ENCODE results near the gene SORCS2.

- TF ChIP-seq, protein P1, sequence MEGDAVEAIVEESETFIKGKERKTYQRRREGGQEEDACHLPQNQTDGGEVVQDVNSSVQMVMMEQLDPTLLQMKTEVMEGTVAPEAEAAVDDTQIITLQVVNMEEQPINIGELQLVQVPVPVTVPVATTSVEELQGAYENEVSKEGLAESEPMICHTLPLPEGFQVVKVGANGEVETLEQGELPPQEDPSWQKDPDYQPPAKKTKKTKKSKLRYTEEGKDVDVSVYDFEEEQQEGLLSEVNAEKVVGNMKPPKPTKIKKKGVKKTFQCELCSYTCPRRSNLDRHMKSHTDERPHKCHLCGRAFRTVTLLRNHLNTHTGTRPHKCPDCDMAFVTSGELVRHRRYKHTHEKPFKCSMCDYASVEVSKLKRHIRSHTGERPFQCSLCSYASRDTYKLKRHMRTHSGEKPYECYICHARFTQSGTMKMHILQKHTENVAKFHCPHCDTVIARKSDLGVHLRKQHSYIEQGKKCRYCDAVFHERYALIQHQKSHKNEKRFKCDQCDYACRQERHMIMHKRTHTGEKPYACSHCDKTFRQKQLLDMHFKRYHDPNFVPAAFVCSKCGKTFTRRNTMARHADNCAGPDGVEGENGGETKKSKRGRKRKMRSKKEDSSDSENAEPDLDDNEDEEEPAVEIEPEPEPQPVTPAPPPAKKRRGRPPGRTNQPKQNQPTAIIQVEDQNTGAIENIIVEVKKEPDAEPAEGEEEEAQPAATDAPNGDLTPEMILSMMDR (IDR thresholded peaks at IDR 0.05; ENCODE audit: control extremely low read depth in 1 of 3, insufficient read depth in 1 of 3, low read depth in 1 of 3, low read length in 3 of 3), result no peak
- TF ChIP-seq, protein P2, sequence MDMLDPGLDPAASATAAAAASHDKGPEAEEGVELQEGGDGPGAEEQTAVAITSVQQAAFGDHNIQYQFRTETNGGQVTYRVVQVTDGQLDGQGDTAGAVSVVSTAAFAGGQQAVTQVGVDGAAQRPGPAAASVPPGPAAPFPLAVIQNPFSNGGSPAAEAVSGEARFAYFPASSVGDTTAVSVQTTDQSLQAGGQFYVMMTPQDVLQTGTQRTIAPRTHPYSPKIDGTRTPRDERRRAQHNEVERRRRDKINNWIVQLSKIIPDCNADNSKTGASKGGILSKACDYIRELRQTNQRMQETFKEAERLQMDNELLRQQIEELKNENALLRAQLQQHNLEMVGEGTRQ (IDR thresholded peaks at IDR 0.05; ENCODE audit: low read length), result no peak
- no peak for TF ChIP-seq SP1 (IDR thresholded peaks at IDR 0.05; ENCODE audit: low read depth, low read length)
- no peak for TF ChIP-seq EGR1 (IDR thresholded peaks at IDR 0.05; ENCODE audit: borderline replicate concordance, low read depth, low read length)
- TF ChIP-seq CBX5 (IDR thresholded peaks at IDR 0.05; ENCODE audit: low read depth, low read length), result no peak
Observed at GRCh38 chr4:7591409-7592053, 399.2 kb downstream of the SORCS2 start.
